ENCODE results near the gene KRTAP10-6. TPM values are rescaled to one million over a fixed set of nuclear protein-coding genes. Genes with fewer than 3 reads are reported as not detected.
A peak's percentile ranks its signal among the peaks of the same experiment; 100 is the strongest.
"Not testable (repeated sequence)": the region's sequence is repeated elsewhere in the genome, so short reads cannot be mapped to it uniquely, and the experiment has no call there.

Gene KRTAP10-6
- 0.39 TPM in 1 of 2 replicates, not detected in the other for total RNA-seq (2021)
- Bru-seq, nascent RNA = not detected
- percentile 14 among the genes with signal in this experiment for BruChase-seq, experiment 1, labeled RNA remaining after a 2-hour chase
- BruChase-seq, experiment 2, labeled RNA remaining after a 6-hour chase = percentile 23 among the genes with signal in this experiment
- long read RNA-seq = 0 reads

GRCh38 chr21:44592446-44593311, at the start of gene KRTAP10-6:
Gene KRTAP10-6 (minus strand): TSS chr21:44592505. CDS start chr21:44592484, 21 bp downstream.
- Histone ChIP-seq H3K9me3 (ENCODE audit: low read depth, low read length, poor library complexity, severe bottlenecking) (no peaks in the 10 kb centered on the region), H3K36me3 (ENCODE audit: insufficient read depth, low read length, poor library complexity, severe bottlenecking) (no peaks in the 10 kb centered on the region), H3K27ac (ENCODE audit: low read depth, low read length, poor library complexity, severe bottlenecking) (no peak within 1 kb of the TSS), H3K4me1 (ENCODE audit: insufficient read depth, low read length, poor library complexity, severe bottlenecking) (no peaks in the 10 kb centered on the region), H3K27me3 (replicated peaks; ENCODE audit: insufficient read depth, low read depth, low read length, poor library complexity) (no peaks in the 10 kb centered on the region), H3K4me3 (ENCODE audit: low read depth, low read length, poor library complexity, severe bottlenecking) (no peak within 1 kb of the TSS)
- intact Hi-C loops (cut with micrococcal nuclease; ENCODE audit: unreplicated experiment) = no loop called here
- no peak for DNase-seq (ENCODE audit: low spot score)
- ChIA-PET POLR2A (ENCODE audit: low non-redundant PET) (no interaction called here), CTCF (no interaction called here)
- no TSS peak for BruUV-seq (replicated peaks)
- no peak for TF ChIP-seq EZH2 (IDR thresholded peaks at IDR 0.05; ENCODE audit: borderline replicate concordance, low read depth, low read length, poor library complexity, severe bottlenecking)
- TF ChIP-seq, protein P1, sequence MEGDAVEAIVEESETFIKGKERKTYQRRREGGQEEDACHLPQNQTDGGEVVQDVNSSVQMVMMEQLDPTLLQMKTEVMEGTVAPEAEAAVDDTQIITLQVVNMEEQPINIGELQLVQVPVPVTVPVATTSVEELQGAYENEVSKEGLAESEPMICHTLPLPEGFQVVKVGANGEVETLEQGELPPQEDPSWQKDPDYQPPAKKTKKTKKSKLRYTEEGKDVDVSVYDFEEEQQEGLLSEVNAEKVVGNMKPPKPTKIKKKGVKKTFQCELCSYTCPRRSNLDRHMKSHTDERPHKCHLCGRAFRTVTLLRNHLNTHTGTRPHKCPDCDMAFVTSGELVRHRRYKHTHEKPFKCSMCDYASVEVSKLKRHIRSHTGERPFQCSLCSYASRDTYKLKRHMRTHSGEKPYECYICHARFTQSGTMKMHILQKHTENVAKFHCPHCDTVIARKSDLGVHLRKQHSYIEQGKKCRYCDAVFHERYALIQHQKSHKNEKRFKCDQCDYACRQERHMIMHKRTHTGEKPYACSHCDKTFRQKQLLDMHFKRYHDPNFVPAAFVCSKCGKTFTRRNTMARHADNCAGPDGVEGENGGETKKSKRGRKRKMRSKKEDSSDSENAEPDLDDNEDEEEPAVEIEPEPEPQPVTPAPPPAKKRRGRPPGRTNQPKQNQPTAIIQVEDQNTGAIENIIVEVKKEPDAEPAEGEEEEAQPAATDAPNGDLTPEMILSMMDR (conservative IDR thresholded peaks at IDR 0.05; ENCODE audit: low read depth, low read length) = no peak

- no peak overlapping the region for H3K4me3 ChIP-seq (ENCODE audit: low read depth, low read length, poor library complexity, severe bottlenecking)
- ChIA-PET POLR2A (ENCODE audit: low non-redundant PET) (no interaction called here), CTCF (no interaction called here)
- no peaks in the 10 kb centered on the region for H3K4me1 ChIP-seq (ENCODE audit: insufficient read depth, low read length, poor library complexity, severe bottlenecking)
- no peak for DNase-seq (ENCODE audit: low spot score)
- TF ChIP-seq, protein P1 (conservative IDR thresholded peaks at IDR 0.05; ENCODE audit: low read depth, low read length) = no peak
- no peak for TF ChIP-seq EZH2 (IDR thresholded peaks at IDR 0.05; ENCODE audit: borderline replicate concordance, low read depth, low read length, poor library complexity, severe bottlenecking)
- H3K9me3 ChIP-seq (ENCODE audit: low read depth, low read length, poor library complexity, severe bottlenecking) = peaks cover 16% of the 10 kb centered on the region
- no TSS peak for BruUV-seq (replicated peaks)
- H3K27me3 ChIP-seq (replicated peaks; ENCODE audit: insufficient read depth, low read depth, low read length, poor library complexity) = no peaks in the 10 kb centered on the region
- intact Hi-C loops (cut with micrococcal nuclease; ENCODE audit: unreplicated experiment) = no loop called here
- no peaks in the 10 kb centered on the region for H3K36me3 ChIP-seq (ENCODE audit: insufficient read depth, low read length, poor library complexity, severe bottlenecking)
- no peak overlapping the region for H3K27ac ChIP-seq (ENCODE audit: low read depth, low read length, poor library complexity, severe bottlenecking)
Observed at GRCh38 chr21:44640761-44641160, 48.5 kb upstream of the KRTAP10-6 start.

- BruUV-seq (replicated peaks) = no TSS peak
- no peak overlapping the region for H3K4me3 ChIP-seq (ENCODE audit: low read depth, low read length, poor library complexity, severe bottlenecking)
- H3K36me3 ChIP-seq (ENCODE audit: insufficient read depth, low read length, poor library complexity, severe bottlenecking) = no peaks in the 10 kb centered on the region
- no peak overlapping the region for H3K27ac ChIP-seq (ENCODE audit: low read depth, low read length, poor library complexity, severe bottlenecking)
- no peaks in the 10 kb centered on the region for H3K4me1 ChIP-seq (ENCODE audit: insufficient read depth, low read length, poor library complexity, severe bottlenecking)
- DNase-seq (ENCODE audit: low spot score) = no peak
- no peaks in the 10 kb centered on the region for H3K27me3 ChIP-seq (replicated peaks; ENCODE audit: insufficient read depth, low read depth, low read length, poor library complexity)
- H3K9me3 ChIP-seq (ENCODE audit: low read depth, low read length, poor library complexity, severe bottlenecking) = peaks cover 6% of the 10 kb centered on the region
- no peak for TF ChIP-seq EZH2 (IDR thresholded peaks at IDR 0.05; ENCODE audit: borderline replicate concordance, low read depth, low read length, poor library complexity, severe bottlenecking)
- TF ChIP-seq, protein P1 (conservative IDR thresholded peaks at IDR 0.05; ENCODE audit: low read depth, low read length) = no peak
- ChIA-PET POLR2A (ENCODE audit: low non-redundant PET) (no interaction called here), CTCF (no interaction called here)
- intact Hi-C loops (cut with micrococcal nuclease; ENCODE audit: unreplicated experiment) = no loop called here
Observed at GRCh38 chr21:44639331-44639655, 47.0 kb upstream of the KRTAP10-6 start.

DNA sequence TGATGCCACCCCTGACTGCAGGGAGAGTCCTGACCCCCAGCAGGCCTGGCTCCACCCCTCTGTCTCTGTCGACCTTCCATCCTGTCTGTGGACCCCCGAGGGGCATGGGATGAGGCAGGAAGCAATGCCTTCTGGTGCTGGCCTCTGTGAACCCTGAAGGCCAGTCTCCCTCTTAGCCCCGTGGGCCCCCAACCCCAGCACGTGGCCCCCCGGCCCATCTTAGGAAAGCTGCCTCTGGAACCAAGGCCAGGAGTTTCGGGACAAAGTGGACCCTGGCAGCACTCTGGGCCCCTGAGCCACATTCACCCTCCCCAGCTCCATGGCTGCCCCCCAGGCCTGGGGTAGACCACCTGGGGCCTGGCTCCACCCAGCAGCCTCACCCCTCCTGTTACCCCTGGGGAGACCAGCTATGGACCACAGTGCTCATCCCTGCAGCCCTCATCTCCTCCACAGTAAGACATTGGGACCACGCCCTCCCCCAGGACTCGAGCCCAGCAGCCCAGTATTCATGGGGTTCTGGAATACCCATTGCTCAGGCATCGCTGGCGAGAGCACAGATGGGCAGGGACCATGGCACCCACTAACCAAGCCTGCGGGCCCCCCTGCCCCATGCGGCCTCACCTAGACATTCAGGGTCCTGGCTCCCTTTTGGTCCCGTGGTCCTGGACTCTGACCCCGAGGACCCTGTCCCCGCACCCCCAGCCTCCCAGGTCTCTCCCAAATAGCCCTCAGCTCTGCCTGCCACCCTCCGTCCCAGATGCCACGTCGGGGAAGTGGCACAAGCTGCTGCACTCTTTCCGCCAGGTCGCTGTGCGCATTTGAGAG, 46.4 kb upstream of the KRTAP10-6 start:
- H3K27ac ChIP-seq (ENCODE audit: low read depth, low read length, poor library complexity, severe bottlenecking); DNase-seq (ENCODE audit: low spot score); H3K4me3 ChIP-seq (ENCODE audit: low read depth, low read length, poor library complexity, severe bottlenecking); H3K9me3 ChIP-seq (ENCODE audit: low read depth, low read length, poor library complexity, severe bottlenecking); H3K36me3 ChIP-seq (ENCODE audit: insufficient read depth, low read length, poor library complexity, severe bottlenecking); H3K27me3 ChIP-seq (replicated peaks; ENCODE audit: insufficient read depth, low read depth, low read length, poor library complexity); CTCF ChIA-PET; H3K4me1 ChIP-seq (ENCODE audit: insufficient read depth, low read length, poor library complexity, severe bottlenecking); BruUV-seq (replicated peaks); POLR2A ChIA-PET (ENCODE audit: low non-redundant PET); intact Hi-C loops (cut with micrococcal nuclease; ENCODE audit: unreplicated experiment): not testable (repeated sequence)

GRCh38 chr21:44637851-44638348, 45.6 kb upstream of the KRTAP10-6 start:
- H3K36me3 ChIP-seq (ENCODE audit: insufficient read depth, low read length, poor library complexity, severe bottlenecking); H3K9me3 ChIP-seq (ENCODE audit: low read depth, low read length, poor library complexity, severe bottlenecking); H3K4me3 ChIP-seq (ENCODE audit: low read depth, low read length, poor library complexity, severe bottlenecking); intact Hi-C loops (cut with micrococcal nuclease; ENCODE audit: unreplicated experiment); H3K27ac ChIP-seq (ENCODE audit: low read depth, low read length, poor library complexity, severe bottlenecking); CTCF ChIA-PET; BruUV-seq (replicated peaks); DNase-seq (ENCODE audit: low spot score); POLR2A ChIA-PET (ENCODE audit: low non-redundant PET); H3K4me1 ChIP-seq (ENCODE audit: insufficient read depth, low read length, poor library complexity, severe bottlenecking); H3K27me3 ChIP-seq (replicated peaks; ENCODE audit: insufficient read depth, low read depth, low read length, poor library complexity): not testable (repeated sequence)
